ENCODE results near the gene CD300C.

DNA sequence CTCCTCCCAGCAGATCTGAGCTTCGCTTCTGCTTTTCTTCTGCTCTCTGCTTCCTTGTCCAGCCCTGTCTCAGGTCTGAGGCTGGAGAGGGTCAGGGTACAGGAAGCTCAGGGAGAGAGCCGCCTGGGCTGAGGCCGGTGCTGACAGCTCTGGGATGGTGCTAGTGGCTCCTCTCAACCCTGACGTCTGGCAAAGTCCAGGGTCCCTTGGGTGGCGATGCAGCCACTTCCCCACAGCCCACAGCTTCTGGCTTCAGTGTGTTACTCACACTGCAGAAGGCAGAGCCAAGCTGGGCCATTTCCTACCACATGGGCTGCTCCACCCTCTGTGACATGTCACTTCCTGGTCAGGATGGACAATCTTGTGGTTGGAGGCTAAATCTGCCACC is at the start of gene CD300C:
- TF ChIP-seq, protein P1, sequence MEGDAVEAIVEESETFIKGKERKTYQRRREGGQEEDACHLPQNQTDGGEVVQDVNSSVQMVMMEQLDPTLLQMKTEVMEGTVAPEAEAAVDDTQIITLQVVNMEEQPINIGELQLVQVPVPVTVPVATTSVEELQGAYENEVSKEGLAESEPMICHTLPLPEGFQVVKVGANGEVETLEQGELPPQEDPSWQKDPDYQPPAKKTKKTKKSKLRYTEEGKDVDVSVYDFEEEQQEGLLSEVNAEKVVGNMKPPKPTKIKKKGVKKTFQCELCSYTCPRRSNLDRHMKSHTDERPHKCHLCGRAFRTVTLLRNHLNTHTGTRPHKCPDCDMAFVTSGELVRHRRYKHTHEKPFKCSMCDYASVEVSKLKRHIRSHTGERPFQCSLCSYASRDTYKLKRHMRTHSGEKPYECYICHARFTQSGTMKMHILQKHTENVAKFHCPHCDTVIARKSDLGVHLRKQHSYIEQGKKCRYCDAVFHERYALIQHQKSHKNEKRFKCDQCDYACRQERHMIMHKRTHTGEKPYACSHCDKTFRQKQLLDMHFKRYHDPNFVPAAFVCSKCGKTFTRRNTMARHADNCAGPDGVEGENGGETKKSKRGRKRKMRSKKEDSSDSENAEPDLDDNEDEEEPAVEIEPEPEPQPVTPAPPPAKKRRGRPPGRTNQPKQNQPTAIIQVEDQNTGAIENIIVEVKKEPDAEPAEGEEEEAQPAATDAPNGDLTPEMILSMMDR (IDR thresholded peaks at IDR 0.05) = no peak
- TF ChIP-seq POLR2A (IDR thresholded peaks at IDR 0.05) = no peak
- peak in 1 of 2 donors; percentile 21 for TF ChIP-seq EP300 (IDR thresholded peaks at IDR 0.05)
